ENCODE data around the gene SAFB.

- no peak for TF ChIP-seq POLR2A (IDR thresholded peaks at IDR 0.05)
- no peak for TF ChIP-seq CTCF (IDR thresholded peaks at IDR 0.05)
These were observed 22.1 kb upstream of the SAFB start for GRCh38 chr19:5600797-5601196.

Measured in body of pancreas (tissue), 4 donors.